ENCODE measurements around the gene UBE2V1.

The UBE2V1 gene

GRCh38 chr20:50115591-50116367 is 2.8 kb upstream of the UBE2V1 start:
- Histone ChIP-seq H3K36me3 (replicated peaks) (peaks cover 3% of the 10 kb centered on the region), H3K4me3 (ENCODE audit: low read depth, low read length) (peak overlapping the region; percentile 64), H3K27ac (peak overlapping the region; percentile 43), H3K27me3 (replicated peaks) (no peaks in the 10 kb centered on the region)
- no peak for TF ChIP-seq CTCF (IDR thresholded peaks at IDR 0.05; ENCODE audit: low read depth, low read length, missing control alignments)
- DNase-seq, result peak; percentile 95
- in situ Hi-C loops (cut with HindIII; ENCODE audit: low pct_ligation_motif_present, low sequenced_read_pairs), result no loop called here

GRCh38 chr20:50115041-50115512 is 2.1 kb upstream of the UBE2V1 start:
- DNase-seq, result no peak
- Histone ChIP-seq H3K36me3 (replicated peaks) (peaks cover 3% of the 10 kb centered on the region), H3K4me3 (ENCODE audit: low read depth, low read length) (peak overlapping the region; percentile 64), H3K27ac (peak overlapping the region; percentile 43), H3K27me3 (replicated peaks) (no peaks in the 10 kb centered on the region)
- no peak for TF ChIP-seq CTCF (IDR thresholded peaks at IDR 0.05; ENCODE audit: low read depth, low read length, missing control alignments)
- in situ Hi-C loops (cut with HindIII; ENCODE audit: low pct_ligation_motif_present, low sequenced_read_pairs), result no loop called here

GRCh38 chr20:50113420-50114224 is 672 bp upstream of the UBE2V1 start:
- Histone ChIP-seq H3K27me3 (replicated peaks) (no peaks in the 10 kb centered on the region), H3K36me3 (replicated peaks) (peaks cover 3% of the 10 kb centered on the region), H3K4me3 (ENCODE audit: low read depth, low read length) (peak overlapping the region; percentile 93), H3K27ac (peak overlapping the region; percentile 95)
- in situ Hi-C loops (cut with HindIII; ENCODE audit: low pct_ligation_motif_present, low sequenced_read_pairs), result no loop called here
- DNase-seq, result no peak
- no peak for TF ChIP-seq CTCF (IDR thresholded peaks at IDR 0.05; ENCODE audit: low read depth, low read length, missing control alignments)

- DNase-seq, result no peak
- Histone ChIP-seq H3K36me3 (replicated peaks) (peaks cover 3% of the 10 kb centered on the region), H3K27me3 (replicated peaks) (no peaks in the 10 kb centered on the region), H3K27ac (peak overlapping the region; percentile 95), H3K4me3 (ENCODE audit: low read depth, low read length) (peak overlapping the region; percentile 93)
- no peak for TF ChIP-seq CTCF (IDR thresholded peaks at IDR 0.05; ENCODE audit: low read depth, low read length, missing control alignments)
- in situ Hi-C loops (cut with HindIII; ENCODE audit: low pct_ligation_motif_present, low sequenced_read_pairs), result no loop called here
These were observed 988 bp downstream of the UBE2V1 start for GRCh38 chr20:50111829-50112495.

- Histone ChIP-seq H3K27ac (peak overlapping the region; percentile 95), H3K27me3 (replicated peaks) (no peaks in the 10 kb centered on the region), H3K4me3 (ENCODE audit: low read depth, low read length) (peak overlapping the region; percentile 93), H3K36me3 (replicated peaks) (peaks cover 3% of the 10 kb centered on the region)
- DNase-seq, result peak; percentile 72
- in situ Hi-C loops (cut with HindIII; ENCODE audit: low pct_ligation_motif_present, low sequenced_read_pairs), result no loop called here
- no peak for TF ChIP-seq CTCF (IDR thresholded peaks at IDR 0.05; ENCODE audit: low read depth, low read length, missing control alignments)
These were observed 1.7 kb downstream of the UBE2V1 start for GRCh38 chr20:50111120-50111828.

All from brain microvascular endothelial cell (primary cell).